ENCODE results near the gene TOP2A.
"Not testable (repeated sequence)": the region's sequence is repeated elsewhere in the genome, so short reads cannot be mapped to it uniquely, and the experiment has no call there.

Gene TOP2A

GRCh38 chr17:40373999-40374398, 43.7 kb downstream of the TOP2A start:
- no peak for FAIRE-seq

DNA sequence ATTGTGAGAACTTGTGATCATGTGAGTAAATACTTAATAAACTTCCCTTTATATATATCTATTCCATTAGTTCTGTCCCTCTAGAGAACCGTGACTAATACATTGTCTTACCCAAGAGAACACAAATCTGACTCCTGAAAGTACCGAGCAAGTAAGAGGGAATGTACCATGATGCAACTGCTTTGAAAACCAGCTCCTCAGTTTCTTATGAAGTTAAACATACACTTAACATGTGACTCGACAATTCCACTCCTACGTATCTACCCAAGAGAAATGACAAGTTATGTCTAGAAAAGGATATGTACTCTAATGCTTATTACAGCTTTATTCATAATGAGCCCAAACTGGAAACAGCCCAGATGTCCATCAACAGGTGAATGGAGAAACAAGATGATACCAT, 44.4 kb downstream of the TOP2A start:
- no peak for FAIRE-seq

DNA sequence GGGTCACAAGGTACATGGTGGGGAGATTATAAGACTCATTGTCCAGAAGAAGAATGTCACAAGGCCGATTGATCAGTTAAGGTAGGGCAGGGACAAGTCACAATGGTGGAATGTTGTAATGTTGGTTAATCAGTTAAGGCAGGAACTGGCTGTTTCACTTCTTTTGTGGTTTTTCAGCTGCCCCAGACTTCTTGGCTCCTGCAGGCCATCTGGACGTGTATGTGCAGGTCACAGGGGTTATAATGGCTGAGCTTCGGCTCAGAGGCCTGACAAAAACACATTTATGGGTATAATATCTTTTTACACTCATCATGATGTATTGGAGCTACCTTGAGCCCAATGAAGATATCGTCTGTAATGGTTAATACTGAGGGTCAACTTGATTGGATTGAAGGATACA, 45.1 kb downstream of the TOP2A start:
- not testable (repeated sequence) for FAIRE-seq

DNA sequence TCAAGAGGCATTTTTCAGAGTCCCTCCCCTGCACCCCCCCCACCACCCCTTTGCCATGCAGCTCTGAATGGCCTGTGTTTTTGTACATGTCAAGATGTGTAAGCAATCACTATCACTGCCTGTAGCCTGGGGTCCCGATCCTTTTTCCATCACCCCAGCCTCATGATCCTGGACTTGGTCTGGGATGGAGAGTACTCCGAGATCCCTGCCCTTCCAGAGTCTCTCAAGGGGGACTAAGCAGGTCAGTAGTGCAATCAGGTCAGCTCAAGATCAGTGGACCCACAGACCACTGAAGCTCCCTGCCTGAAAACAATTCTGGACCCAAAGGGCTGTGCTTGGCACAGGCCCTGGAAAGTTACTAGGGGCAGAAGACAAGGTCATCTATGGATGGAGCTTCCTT, 45.7 kb downstream of the TOP2A start:
- no peak for FAIRE-seq

DNA sequence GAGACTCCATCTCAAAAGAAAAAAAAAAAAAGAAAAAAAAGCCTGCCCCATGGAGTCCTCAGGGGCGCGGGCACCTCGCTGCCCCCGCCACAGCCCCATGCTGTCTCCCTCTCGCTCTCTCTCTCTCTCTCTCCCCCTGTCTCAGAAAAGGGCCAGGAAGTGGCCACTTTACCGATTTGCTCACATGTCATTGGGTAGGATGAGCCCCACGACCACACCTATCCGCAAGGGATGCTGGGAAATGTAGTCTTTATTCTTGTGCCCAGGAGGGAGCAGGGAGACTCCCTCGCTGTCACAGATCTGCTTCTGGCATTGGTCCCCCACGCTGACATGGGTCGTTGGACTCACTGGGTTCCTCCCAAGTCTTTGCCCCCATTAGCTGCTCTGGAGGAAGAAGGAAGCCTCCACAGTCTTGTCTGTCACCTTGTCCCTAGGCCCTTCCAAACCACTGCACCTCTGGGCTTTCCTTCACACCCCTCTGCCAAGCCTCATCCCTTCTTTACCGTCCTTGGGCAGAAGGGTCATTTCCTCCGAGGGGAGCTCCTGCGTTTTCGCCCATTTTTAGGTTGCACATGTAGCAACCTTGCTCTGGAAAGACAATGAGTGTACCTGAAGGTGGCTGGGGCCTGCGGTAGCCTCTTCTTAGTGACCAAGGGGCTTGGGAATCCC, 46.3 kb downstream of the TOP2A start:
- FAIRE-seq, result no peak

DNA sequence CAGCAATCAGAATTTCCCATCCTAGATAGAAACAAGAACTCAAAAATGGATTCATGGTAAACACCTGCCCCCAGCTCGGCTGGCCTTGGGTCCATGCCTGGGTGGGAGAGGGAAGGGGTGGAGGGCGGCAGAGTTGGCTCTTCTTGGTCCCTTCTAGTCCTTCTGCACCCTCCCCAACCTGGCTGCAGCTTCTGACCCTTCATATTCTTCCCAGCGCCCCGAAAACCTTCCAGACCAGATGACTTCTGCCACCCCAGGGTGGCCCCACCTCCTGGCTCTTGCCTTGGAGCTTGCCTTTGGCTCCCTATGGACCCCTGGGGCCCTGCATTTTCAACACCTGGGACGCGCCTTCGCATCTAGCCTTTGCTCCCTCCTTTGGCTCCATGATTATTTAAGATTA, 47.8 kb downstream of the TOP2A start:
- no peak for FAIRE-seq

- not testable (repeated sequence) for FAIRE-seq
These were observed 50.0 kb downstream of the TOP2A start for GRCh38 chr17:40367728-40368127.

GRCh38 chr17:40366861-40367518, 50.7 kb downstream of the TOP2A start:
- FAIRE-seq, result no peak

DNA sequence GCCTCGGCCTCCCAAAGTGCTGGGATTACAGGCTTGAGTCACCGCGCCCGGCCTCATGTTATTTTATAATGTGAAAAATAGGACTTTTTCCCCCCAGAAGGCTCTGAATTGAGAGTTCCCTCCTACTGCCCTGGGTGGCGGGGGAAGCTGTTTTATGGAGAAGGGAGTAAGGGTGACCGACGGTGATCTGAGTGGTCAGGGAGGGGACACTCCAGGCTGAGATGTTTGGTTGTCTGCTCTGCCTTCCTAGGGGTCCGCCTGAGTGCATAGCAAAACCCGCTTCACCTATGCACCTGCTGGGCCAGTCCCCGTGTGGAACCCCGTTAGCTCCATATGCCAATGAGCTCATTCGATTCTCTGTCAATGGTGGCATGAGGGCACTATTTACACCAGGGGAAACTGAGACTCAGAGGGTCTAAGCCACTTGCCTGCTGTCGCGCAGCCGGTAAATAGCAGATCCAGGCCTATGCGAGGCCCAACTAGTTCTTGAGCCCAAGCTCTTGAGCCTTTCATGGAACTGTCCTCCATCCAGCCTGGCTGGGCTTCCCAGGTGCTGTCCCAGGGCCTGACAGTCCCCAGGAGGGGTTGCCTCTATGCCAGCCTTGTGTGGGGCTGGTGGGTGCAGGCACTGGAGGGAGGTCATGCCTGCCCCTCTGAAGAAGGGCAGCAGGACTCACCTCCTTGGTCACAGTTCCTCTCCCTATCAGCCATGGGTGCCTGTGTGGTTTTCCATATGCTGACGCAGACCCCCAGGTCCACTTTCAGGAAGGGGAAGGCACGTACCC, 51.4 kb downstream of the TOP2A start:
- no peak for FAIRE-seq

GRCh38 chr17:40364906-40365305, 52.8 kb downstream of the TOP2A start:
- no peak for FAIRE-seq

DNA sequence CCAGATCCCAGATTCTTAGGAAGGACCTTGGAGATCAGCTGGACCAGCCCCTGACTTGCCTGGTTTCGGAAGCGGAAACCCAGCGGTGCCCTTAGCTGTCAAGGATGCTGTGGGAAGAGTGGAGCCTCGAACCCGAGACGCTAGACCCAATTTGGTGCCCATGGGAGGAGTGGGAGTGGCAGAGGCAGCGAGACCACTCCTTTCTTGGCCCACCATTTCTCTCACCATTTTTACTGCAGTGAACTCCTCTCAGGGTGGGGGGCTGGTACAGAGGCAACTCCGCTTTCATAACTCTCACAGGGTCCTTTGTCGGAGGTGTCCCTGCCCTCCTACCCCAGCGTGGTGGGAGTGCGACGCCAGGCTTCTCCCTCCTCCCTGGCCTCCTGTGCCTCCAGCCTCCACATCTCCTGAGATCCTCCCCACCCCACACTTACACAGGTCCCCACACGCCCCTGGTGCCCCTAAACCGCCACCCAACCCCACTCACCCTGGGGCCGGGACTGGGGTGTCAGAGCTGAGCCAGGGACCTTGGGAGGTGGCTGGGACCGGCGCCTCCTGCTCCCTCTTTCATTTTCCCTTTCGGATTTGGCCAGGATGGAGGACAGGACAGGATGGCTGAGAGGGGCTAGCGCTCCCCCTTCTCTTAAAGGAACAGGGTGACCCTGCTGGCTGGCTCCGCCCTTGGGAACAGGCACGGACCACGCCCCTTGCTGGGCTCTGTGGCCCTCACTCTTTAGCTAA, 53.4 kb downstream of the TOP2A start, which contains the start of gene GJD3:
GJD3 (minus strand) TSS at position 617 of the 741 bp plus-strand sequence. CDS start 922 bp downstream, outside the sequence.
- no peak for FAIRE-seq

DNA sequence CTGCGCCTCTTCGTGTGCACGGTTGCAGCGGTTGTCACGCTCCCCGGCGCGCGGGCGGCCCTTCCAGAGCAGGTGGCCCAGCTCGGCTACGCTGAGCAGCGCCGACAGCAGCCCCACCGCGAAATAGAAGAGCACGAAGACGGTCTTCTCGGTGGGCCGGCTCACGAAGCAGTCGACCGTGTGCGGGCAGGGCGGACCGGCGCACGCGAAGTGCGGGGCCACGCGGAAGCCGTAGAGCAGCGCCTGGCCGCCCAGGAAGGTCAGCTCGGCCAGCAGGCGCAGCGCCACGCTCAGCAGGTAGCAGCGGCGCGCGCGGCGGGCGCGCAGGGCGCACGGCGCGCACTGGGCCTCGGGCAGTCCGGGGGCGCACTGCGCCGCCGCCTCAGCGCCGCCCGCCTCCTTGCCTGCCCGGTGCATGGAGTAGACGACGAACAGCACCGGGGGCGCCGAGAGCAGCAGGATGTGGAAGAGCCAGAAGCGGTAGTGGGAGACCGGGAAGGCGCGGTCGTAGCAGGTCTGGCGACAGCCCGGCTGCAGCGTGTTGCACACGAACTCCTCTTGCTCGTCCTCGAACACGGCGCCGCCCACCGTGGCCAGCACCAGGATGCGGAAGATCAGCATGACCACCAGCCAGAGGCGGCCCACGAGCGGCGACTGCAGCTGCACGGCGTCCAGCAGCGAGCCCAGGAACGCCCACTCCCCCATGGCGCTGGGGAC, 54.4 kb downstream of the TOP2A start:
- FAIRE-seq, result no peak

- FAIRE-seq, result no peak
These were observed 55.0 kb downstream of the TOP2A start for GRCh38 chr17:40362696-40363110.

DNA sequence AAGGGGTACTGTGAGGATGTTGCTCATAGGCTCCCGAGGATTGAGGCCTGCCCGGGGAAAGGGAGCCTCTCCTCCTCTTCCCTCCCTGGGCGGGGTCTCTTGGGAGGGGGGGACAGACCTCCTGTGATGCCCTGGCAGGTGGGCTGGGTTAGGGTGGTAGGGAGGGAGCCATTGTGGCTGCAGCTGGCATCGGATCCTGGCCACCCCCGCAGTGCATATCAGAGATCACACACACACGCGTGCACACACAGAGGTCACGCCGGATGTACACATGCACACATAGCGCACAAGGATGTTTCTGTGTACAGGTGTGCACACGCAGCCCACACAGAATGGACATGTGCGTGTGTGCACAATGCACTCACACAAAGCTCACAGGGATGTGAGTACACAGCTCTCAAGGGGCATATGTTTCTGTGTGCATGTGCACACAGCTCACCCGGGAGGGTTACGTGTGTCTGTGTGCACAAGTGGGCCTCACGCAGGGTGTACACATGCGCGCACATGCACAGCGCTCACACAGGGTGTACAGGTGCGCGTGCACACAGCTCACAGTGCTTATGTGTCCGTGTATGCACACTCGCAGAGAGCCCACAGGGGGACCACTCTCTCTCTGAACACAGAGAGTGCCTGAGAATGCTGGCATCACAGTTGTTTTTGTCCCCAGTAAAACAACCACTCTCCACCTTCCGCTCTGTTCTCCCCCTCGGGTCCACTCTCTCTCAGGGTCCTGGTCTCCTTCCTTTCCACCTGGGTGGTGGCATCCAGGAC, 55.6 kb downstream of the TOP2A start:
- FAIRE-seq, result no peak

- FAIRE-seq, result no peak
These were observed 56.4 kb downstream of the TOP2A start for GRCh38 chr17:40361063-40361924.

DNA sequence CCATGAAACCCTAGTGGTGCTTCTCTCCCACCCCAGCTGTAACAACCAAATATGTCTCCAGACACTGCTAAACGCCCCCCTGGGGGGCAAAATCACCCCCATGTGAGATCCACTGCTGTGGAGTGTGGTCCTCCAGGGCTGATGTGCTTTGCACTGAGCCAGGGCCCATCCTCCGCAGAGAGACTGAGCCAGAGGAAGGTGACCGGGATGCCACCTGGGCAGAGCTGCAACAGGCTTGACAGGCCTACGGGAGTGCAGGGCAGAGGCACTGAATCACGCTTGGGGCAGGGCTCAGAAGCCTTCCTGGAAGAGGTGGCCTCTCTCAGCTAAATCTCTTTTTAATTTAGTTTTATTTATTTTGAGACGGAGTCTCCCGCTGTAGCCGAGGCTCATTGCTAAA, 57.6 kb downstream of the TOP2A start:
- no peak for FAIRE-seq

DNA sequence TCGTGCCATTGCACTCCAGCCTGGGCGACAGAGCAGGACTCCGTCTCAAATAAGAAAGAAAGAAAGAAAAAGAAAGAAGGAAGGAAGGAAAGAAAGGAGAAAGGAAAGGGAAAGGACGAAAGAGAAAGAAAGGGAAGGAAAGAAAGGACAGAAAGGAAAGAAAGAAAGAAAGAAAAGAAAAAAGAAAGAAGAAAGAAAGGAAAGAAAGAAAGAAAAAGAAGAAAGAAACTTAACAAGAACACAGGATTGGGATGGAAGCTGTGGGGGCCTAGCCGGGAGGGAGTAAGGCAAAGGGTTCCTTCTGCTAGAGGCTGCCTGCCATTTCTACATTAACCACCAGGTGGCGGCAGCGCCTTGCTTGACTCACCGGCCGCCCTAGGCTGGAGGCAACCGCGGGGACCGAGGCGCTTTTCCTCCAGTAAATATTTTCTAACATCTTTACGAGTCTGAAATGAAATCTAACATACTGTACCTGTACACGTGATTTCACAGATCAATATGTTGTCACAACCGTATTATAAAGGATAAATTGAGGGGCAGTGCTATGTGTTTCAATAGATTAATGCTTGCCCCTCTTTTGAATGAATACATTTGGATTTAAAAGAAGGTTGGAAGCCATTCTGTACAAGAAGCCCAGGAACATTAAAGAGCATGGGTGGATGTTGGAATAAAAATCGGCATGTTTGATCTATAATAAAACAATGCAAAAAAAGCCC, 59.2 kb downstream of the TOP2A start:
- no peak for FAIRE-seq

GRCh38 chr17:40356990-40357881, 60.5 kb downstream of the TOP2A start:
- no peak for FAIRE-seq

Measured in islet of Langerhans (tissue), 1 donor.